ENCODE measurements around the gene GJB5.

Gene GJB5

DNA sequence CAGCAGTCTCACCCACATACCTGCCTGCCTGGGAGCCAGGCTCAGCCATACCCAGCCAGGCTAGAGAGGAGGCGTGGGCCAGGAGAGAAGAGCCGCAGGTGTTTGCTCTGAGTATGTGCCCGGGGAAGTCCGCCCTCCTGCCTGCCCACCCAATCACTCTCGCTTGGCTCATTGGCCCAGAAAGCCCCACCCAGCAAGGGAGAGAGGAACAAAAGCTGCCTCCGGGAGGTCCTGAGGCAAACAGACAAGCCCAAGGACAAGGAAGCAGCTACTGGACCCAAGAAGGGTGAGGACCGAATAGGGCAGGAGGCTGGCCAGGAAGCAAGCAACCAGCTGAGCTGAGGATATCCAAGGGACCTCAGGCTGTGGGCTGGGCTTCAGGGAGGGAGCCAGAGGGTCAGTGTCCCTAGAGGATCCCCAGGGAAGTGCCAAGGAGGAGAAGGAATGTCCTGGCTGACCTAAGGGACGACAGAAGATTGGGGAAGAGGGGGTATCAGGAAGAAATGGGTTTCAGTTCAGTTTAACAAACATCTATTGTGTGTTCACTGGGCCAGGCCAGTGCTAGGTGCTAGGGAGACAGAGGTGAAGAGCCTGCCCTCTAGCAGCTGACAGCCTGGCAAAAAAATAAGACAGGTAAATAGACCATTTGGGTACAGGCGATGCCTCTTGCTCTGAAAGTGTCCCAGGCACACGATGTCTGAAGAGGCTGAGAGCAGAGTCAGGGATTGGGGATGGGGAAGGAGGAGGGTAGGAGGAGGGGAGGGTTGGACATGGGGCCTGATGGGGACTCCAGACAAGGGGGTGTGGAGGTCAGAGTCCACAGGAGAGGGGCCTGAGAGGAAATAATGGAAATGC lies 4.9 kb downstream of the GJB5 start, which contains the start of gene GJB4:
GJB4 (plus strand) TSS at position 238 of the 855 bp plus-strand sequence. CDS start 1,515 bp downstream, outside the sequence.
- Histone ChIP-seq H3K9ac (ENCODE audit: low read depth, low read length, poor library complexity, severe bottlenecking) (no peak within 1 kb of the TSS), H3K9me3 (ENCODE audit: insufficient read depth, low read depth, low read length) (no peaks in the 10 kb centered on the region), H3F3A (ENCODE audit: low read depth) (no peaks in the 10 kb centered on the region), H3K9me2 (replicated peaks; ENCODE audit: low read depth, low read length) (no peaks in the 10 kb centered on the region), H3K4me1 (ENCODE audit: insufficient read depth, low read length, poor library complexity, severe bottlenecking) (no peaks in the 10 kb centered on the region), H3K36me3 (ENCODE audit: insufficient read depth, low read length) (no peaks in the 10 kb centered on the region), H2AFZ (ENCODE audit: low read length) (no peak within 1 kb of the TSS), H3K4me2 (ENCODE audit: low read depth, low read length, poor library complexity, severe bottlenecking) (no peak within 1 kb of the TSS), H4K20me1 (ENCODE audit: insufficient read depth, low read length, poor library complexity, severe bottlenecking) (no peaks in the 10 kb centered on the region), H3K4me3 (ENCODE audit: low read length, poor library complexity, severe bottlenecking) (no peak within 1 kb of the TSS), H3K79me2 (ENCODE audit: insufficient read depth, low read length) (no peaks in the 10 kb centered on the region), H3K27me3 (ENCODE audit: insufficient read depth, low read length, poor library complexity, severe bottlenecking) (no peaks in the 10 kb centered on the region)
- TF ChIP-seq, protein P1, sequence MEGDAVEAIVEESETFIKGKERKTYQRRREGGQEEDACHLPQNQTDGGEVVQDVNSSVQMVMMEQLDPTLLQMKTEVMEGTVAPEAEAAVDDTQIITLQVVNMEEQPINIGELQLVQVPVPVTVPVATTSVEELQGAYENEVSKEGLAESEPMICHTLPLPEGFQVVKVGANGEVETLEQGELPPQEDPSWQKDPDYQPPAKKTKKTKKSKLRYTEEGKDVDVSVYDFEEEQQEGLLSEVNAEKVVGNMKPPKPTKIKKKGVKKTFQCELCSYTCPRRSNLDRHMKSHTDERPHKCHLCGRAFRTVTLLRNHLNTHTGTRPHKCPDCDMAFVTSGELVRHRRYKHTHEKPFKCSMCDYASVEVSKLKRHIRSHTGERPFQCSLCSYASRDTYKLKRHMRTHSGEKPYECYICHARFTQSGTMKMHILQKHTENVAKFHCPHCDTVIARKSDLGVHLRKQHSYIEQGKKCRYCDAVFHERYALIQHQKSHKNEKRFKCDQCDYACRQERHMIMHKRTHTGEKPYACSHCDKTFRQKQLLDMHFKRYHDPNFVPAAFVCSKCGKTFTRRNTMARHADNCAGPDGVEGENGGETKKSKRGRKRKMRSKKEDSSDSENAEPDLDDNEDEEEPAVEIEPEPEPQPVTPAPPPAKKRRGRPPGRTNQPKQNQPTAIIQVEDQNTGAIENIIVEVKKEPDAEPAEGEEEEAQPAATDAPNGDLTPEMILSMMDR (conservative IDR thresholded peaks at IDR 0.05; ENCODE audit: low read length), result no peak
- no peak for TF ChIP-seq EZH2phosphoT487 (IDR thresholded peaks at IDR 0.05; ENCODE audit: borderline replicate concordance)

DNA sequence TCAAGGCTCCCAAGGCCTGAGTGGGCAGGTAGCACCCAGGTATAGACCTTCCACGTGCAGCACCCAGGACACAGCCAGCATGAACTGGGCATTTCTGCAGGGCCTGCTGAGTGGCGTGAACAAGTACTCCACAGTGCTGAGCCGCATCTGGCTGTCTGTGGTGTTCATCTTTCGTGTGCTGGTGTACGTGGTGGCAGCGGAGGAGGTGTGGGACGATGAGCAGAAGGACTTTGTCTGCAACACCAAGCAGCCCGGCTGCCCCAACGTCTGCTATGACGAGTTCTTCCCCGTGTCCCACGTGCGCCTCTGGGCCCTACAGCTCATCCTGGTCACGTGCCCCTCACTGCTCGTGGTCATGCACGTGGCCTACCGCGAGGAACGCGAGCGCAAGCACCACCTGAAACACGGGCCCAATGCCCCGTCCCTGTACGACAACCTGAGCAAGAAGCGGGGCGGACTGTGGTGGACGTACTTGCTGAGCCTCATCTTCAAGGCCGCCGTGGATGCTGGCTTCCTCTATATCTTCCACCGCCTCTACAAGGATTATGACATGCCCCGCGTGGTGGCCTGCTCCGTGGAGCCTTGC lies 6.4 kb downstream of the GJB5 start:
- no peak overlapping the region for H2AFZ ChIP-seq (ENCODE audit: low read length)
- no peaks in the 10 kb centered on the region for H3K9me3 ChIP-seq (ENCODE audit: insufficient read depth, low read depth, low read length)
- no peaks in the 10 kb centered on the region for H3K9me2 ChIP-seq (replicated peaks; ENCODE audit: low read depth, low read length)
- no peaks in the 10 kb centered on the region for H4K20me1 ChIP-seq (ENCODE audit: insufficient read depth, low read length, poor library complexity, severe bottlenecking)
- no peaks in the 10 kb centered on the region for H3F3A ChIP-seq (ENCODE audit: low read depth)
- no peak overlapping the region for H3K9ac ChIP-seq (ENCODE audit: low read depth, low read length, poor library complexity, severe bottlenecking)
- H3K36me3 ChIP-seq (ENCODE audit: insufficient read depth, low read length), result no peaks in the 10 kb centered on the region
- H3K4me3 ChIP-seq (ENCODE audit: low read length, poor library complexity, severe bottlenecking), result no peak overlapping the region
- H3K27me3 ChIP-seq (ENCODE audit: insufficient read depth, low read length, poor library complexity, severe bottlenecking), result no peaks in the 10 kb centered on the region
- H3K79me2 ChIP-seq (ENCODE audit: insufficient read depth, low read length), result no peaks in the 10 kb centered on the region
- TF ChIP-seq EZH2phosphoT487 (IDR thresholded peaks at IDR 0.05; ENCODE audit: borderline replicate concordance), result no peak
- TF ChIP-seq, protein P1 (conservative IDR thresholded peaks at IDR 0.05; ENCODE audit: low read length), result no peak
- no peaks in the 10 kb centered on the region for H3K4me1 ChIP-seq (ENCODE audit: insufficient read depth, low read length, poor library complexity, severe bottlenecking)
- H3K4me2 ChIP-seq (ENCODE audit: low read depth, low read length, poor library complexity, severe bottlenecking), result no peak overlapping the region

DNA sequence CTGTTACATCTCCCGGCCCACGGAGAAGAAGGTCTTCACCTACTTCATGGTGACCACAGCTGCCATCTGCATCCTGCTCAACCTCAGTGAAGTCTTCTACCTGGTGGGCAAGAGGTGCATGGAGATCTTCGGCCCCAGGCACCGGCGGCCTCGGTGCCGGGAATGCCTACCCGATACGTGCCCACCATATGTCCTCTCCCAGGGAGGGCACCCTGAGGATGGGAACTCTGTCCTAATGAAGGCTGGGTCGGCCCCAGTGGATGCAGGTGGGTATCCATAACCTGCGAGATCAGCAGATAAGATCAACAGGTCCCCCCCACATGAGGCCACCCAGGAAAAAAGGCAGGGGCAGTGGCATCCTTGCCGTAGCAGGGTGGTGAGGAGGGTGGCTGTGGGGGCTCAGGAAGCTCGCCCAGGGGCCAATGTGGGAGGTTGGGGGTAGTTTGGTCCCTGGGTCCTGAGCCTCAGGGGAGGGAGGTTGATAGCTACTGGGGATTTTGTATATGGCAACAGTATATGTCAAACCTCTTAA lies 7.0 kb downstream of the GJB5 start:
- H3K27me3 ChIP-seq (ENCODE audit: insufficient read depth, low read length, poor library complexity, severe bottlenecking), result no peaks in the 10 kb centered on the region
- H3K9ac ChIP-seq (ENCODE audit: low read depth, low read length, poor library complexity, severe bottlenecking), result no peak overlapping the region
- H3K4me1 ChIP-seq (ENCODE audit: insufficient read depth, low read length, poor library complexity, severe bottlenecking), result no peaks in the 10 kb centered on the region
- H3K9me3 ChIP-seq (ENCODE audit: insufficient read depth, low read depth, low read length), result no peaks in the 10 kb centered on the region
- H4K20me1 ChIP-seq (ENCODE audit: insufficient read depth, low read length, poor library complexity, severe bottlenecking), result no peaks in the 10 kb centered on the region
- no peaks in the 10 kb centered on the region for H3F3A ChIP-seq (ENCODE audit: low read depth)
- H3K4me3 ChIP-seq (ENCODE audit: low read length, poor library complexity, severe bottlenecking), result no peak overlapping the region
- no peaks in the 10 kb centered on the region for H3K9me2 ChIP-seq (replicated peaks; ENCODE audit: low read depth, low read length)
- no peaks in the 10 kb centered on the region for H3K36me3 ChIP-seq (ENCODE audit: insufficient read depth, low read length)
- no peak overlapping the region for H3K4me2 ChIP-seq (ENCODE audit: low read depth, low read length, poor library complexity, severe bottlenecking)
- no peak overlapping the region for H2AFZ ChIP-seq (ENCODE audit: low read length)
- H3K79me2 ChIP-seq (ENCODE audit: insufficient read depth, low read length), result no peaks in the 10 kb centered on the region
- no peak for TF ChIP-seq EZH2phosphoT487 (IDR thresholded peaks at IDR 0.05; ENCODE audit: borderline replicate concordance)
- TF ChIP-seq, protein P1 (conservative IDR thresholded peaks at IDR 0.05; ENCODE audit: low read length), result no peak
